Measurements from ENCODE around the gene NEXN.
"Not testable (repeated sequence)": the region's sequence is repeated elsewhere in the genome, so short reads cannot be mapped to it uniquely, and the experiment has no call there.

The NEXN gene

DNA sequence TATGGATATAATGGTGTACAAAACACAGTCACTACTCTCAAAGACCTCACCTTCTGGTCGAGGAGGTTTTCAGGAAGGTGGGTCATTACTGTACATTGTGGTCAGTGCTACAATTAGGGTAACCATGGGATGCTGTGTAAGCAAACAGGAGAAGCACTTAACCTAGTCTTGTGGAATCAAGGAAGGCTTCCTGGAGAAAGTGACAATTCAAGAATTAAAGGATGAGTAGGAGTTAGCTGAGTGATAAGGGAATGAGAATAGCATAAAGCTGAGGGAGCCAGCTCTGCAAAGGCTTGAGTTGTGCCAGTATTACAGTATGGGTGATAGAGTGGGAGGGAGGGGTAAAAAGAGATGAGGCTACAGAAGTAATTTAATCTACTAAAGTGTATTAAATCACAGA is 17.2 kb downstream of the NEXN start:
- H3K27me3 ChIP-seq (replicated peaks; ENCODE audit: control insufficient read depth, insufficient read depth, low read length): no peaks in the 10 kb centered on the region
- no peak for DNase-seq (ENCODE audit: extremely low read depth, insufficient read length)
- no peaks in the 10 kb centered on the region for H3K36me3 ChIP-seq (ENCODE audit: control insufficient read depth, insufficient read depth, low read length)
- H3K4me3 ChIP-seq (replicated peaks; ENCODE audit: low read depth, low read length): no peak overlapping the region
- TF ChIP-seq CTCF (IDR thresholded peaks at IDR 0.05; ENCODE audit: insufficient read depth, low read length, poor library complexity, severe bottlenecking): no peak

DNA sequence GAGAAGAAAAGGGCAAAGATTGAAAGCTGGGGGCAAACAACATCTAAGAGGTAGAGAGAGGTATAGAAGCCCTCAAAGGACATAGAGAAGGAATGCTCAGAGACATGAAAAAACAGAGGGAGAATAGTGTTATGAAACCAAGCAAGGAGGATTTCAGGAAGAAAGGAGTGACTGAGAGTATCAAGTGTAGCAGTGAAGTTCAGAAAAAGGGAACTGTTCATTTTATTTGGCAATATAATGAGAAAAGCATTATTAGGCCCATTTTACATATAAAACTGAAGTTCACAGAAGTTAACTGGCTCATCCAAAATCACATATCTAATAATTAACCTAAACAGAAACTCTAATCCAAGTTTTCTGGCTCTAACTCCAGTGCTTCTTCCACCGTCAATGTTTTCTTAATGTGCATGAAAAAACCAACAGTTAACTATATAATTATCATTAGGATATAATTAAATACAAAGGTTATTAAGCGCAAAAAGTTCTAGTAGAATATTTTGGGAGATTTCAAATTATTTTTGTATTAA is 17.7 kb downstream of the NEXN start:
- no peak for TF ChIP-seq CTCF (IDR thresholded peaks at IDR 0.05; ENCODE audit: insufficient read depth, low read length, poor library complexity, severe bottlenecking)
- no peaks in the 10 kb centered on the region for H3K27me3 ChIP-seq (replicated peaks; ENCODE audit: control insufficient read depth, insufficient read depth, low read length)
- no peak for DNase-seq (ENCODE audit: extremely low read depth, insufficient read length)

DNA sequence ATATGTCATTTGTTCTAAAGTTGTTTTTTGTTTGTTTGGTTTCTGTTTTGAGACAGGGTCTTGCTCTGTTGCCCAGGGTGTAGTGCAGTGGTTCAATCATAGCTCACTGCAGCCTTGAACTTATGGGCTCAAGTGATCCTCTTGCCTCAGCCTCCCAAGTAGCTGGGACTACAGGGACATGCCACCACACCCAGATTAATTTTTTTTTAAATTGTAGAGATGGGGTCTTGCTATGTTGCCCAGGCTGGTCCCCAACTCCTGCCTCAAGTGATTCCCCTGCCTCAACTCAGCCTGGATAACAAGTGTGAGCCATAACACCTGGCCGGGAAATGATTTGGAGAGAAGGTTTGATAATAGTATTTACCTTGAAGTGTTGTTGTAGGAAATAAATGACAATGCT is 18.2 kb downstream of the NEXN start:
- H3K4me3 ChIP-seq (replicated peaks; ENCODE audit: low read depth, low read length): no peak overlapping the region
- no peak for DNase-seq (ENCODE audit: extremely low read depth, insufficient read length)
- TF ChIP-seq CTCF (IDR thresholded peaks at IDR 0.05; ENCODE audit: insufficient read depth, low read length, poor library complexity, severe bottlenecking): no peak
- no peaks in the 10 kb centered on the region for H3K36me3 ChIP-seq (ENCODE audit: control insufficient read depth, insufficient read depth, low read length)
- no peaks in the 10 kb centered on the region for H3K27me3 ChIP-seq (replicated peaks; ENCODE audit: control insufficient read depth, insufficient read depth, low read length)

More for the DNA sequence above, 17.7 kb downstream of the NEXN start:
- H3K4me3 ChIP-seq (replicated peaks; ENCODE audit: low read depth, low read length): no peak overlapping the region
- no peaks in the 10 kb centered on the region for H3K36me3 ChIP-seq (ENCODE audit: control insufficient read depth, insufficient read depth, low read length)

- no peaks in the 10 kb centered on the region for H3K27me3 ChIP-seq (replicated peaks; ENCODE audit: control insufficient read depth, insufficient read depth, low read length)
- no peaks in the 10 kb centered on the region for H3K36me3 ChIP-seq (ENCODE audit: control insufficient read depth, insufficient read depth, low read length)
- H3K4me3 ChIP-seq (replicated peaks; ENCODE audit: low read depth, low read length): no peak overlapping the region
- DNase-seq (ENCODE audit: extremely low read depth, insufficient read length): no peak
- TF ChIP-seq CTCF (IDR thresholded peaks at IDR 0.05; ENCODE audit: insufficient read depth, low read length, poor library complexity, severe bottlenecking): no peak
These were observed 21.7 kb downstream of the NEXN start for GRCh38 chr1:77910116-77910515.

GRCh38 chr1:77918918-77919317 is 30.5 kb downstream of the NEXN start:
- DNase-seq (ENCODE audit: extremely low read depth, insufficient read length); H3K4me3 ChIP-seq (replicated peaks; ENCODE audit: low read depth, low read length): not testable (repeated sequence)

GRCh38 chr1:77925518-77925917 is 37.1 kb downstream of the NEXN start:
- Histone ChIP-seq H3K4me3 (replicated peaks; ENCODE audit: low read depth, low read length) (no peak overlapping the region), H3K36me3 (ENCODE audit: control insufficient read depth, insufficient read depth, low read length) (no peaks in the 10 kb centered on the region), H3K27me3 (replicated peaks; ENCODE audit: control insufficient read depth, insufficient read depth, low read length) (no peaks in the 10 kb centered on the region)
- no peak for DNase-seq (ENCODE audit: extremely low read depth, insufficient read length)
- no peak for TF ChIP-seq CTCF (IDR thresholded peaks at IDR 0.05; ENCODE audit: insufficient read depth, low read length, poor library complexity, severe bottlenecking)

More at GRCh38 chr1:77918918-77919317, 30.5 kb downstream of the NEXN start:
- H3K27me3 ChIP-seq (replicated peaks; ENCODE audit: control insufficient read depth, insufficient read depth, low read length); H3K36me3 ChIP-seq (ENCODE audit: control insufficient read depth, insufficient read depth, low read length): not testable (repeated sequence)

All from GM06990 (cell line).